T follicular helper cell (primary cell): ENCODE results near the gene ROBO2.

Source experiments
- DNase-seq: peaks from one replicate; pipeline ENCODE4 v3.0.0-alpha.2; 2020; ENCODE audit warnings: low read depth

Gene ROBO2

DNA sequence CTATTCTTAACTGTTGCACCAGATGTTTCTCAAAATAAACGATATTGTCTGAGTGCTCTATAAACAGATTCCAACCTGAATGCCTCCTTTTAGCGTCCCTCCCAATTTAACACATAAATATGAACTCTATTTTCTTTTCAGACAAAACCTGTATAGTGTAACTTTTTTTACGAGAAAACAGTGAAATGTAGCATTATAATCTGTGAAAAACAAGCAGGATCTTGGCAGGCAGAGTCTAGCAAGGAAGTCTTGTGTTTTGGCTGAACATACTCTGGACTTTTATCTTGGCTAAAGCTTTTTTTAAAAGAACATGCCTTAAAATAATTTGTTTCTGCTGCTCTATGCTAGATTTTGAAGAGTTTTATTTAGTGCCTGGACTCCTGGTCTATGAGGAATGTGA, 150.5 kb downstream of the ROBO2 start:
- no peak for DNase-seq

DNA sequence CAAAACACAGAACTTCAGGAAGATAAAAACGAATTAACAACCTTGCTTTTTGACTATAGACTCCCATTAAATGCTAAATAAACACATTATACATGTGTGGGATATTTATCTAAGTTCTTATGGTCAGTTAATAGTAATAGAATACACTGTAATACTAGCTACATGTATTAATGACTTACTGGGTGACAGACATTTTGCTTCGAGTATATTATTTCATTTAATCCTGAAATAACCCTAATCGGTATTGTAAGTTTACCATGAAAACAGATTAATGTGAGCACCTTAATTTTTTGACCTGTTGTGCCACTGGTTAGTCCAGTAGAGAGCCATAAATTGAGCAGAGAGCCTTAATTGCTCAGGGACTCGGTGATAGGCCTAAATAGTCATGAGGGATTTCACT, 151.1 kb downstream of the ROBO2 start:
- DNase-seq, result no peak

DNA sequence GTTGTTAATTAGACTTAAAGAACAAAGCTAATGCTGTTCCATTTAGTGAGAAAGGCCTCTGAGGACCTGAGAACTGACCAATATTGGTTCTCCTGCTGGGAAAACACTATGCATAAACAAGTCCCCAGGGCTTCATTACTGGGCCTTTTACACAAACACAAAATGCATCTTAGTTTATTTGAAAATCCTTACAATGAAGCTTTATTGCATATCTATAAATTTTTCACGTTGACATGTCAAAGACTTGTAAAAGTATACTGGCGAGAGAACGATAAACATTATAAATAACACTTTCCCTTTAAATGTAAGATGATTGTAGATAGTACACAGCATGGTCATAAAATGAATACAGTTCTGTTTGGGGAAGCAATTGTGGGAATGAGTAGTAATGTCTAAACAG, 151.7 kb downstream of the ROBO2 start:
- DNase-seq, result no peak

DNA sequence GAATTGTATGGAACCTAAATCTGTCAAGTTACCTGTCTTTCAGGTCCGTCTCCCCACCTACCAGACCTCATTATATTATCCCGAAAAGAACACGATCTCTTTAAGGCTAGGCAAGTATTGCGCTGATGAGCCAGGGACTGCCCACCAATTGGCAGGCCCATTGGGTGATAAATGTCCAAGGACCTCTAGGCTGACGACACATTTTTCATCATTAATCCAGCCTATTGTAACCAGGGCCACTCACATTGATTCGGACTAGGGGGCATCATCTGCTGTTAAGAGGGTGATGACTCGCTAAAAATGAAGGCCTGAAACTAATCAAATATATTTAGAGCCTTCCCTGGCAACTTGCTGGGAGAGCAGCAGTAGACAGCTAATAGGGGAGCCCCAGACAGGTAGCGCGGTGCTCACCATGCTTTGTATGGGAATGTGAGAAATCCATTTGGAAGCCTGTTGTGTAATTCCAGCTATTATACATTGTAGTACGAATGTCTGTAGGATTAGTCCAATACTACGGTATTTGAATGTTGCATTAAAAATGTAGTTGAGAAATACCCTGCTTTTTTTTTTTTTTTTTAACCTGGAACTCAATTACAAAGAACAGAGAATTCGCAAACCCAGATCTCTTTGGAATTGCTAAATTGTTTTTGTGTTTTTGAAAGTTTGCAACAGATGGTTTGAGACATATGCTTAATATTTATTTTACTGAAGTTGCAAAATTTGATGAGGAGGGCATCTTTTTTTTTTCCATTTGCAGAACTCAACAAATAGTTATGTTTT, 156.1 kb downstream of the ROBO2 start:
- no peak for DNase-seq

DNA sequence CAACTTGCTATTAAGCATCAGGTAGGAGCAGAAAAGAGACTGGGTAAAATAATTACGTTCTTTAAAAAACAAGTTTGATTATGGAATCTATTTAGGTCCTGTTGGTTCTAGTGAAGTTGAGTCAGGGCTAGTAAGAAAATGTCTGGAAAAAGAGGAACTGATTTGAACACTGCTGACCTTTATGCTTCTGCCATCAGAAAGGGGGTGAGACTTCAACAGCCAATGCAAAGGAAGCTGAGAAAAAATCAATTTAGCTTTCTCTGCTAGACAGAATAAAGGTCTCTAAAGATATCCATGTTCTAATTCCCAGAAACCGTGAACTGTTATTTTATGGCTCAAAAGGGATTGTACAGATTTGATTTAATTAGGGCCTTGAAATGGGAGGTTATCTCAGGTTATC, 157.5 kb downstream of the ROBO2 start:
- no peak for DNase-seq

DNA sequence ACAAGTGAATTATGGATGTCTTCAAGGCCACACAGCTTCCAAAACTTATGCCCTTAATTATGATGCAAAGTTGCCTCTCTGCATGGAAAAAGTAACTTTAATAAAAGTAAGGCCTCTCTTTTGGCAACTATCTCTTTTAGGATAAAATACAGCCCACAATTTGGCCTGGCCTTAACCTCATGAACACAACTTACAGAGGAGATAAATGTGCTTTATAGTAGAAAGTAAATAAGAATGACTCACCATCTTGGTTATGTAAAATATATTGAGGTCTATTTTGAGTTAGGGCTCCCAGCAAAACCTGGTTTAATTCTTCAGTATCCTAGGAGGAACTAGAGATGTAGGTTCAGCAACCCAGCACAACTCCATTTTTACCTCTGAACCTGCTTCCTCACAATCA, 164.0 kb downstream of the ROBO2 start:
- no peak for DNase-seq

DNA sequence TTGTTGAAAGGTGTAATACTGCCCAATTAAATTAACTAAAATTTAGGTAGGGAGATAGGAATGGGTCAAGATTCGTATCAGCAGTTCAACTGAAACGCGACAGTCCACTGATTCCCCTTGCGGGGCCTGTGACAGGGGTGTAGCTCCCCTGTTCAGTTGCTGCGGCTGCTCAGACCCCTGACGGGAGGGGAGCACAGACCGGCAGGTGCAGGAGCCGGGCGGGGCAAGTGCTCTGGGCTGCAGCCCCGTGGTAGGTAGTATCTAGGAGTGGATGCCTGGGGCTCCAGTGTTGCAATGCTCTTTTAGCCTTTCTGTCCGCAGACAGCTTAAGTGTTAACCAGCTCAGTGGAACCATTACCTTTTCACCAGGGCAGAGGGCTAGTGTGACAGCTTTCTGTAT, 164.9 kb downstream of the ROBO2 start:
- no peak for DNase-seq

DNA sequence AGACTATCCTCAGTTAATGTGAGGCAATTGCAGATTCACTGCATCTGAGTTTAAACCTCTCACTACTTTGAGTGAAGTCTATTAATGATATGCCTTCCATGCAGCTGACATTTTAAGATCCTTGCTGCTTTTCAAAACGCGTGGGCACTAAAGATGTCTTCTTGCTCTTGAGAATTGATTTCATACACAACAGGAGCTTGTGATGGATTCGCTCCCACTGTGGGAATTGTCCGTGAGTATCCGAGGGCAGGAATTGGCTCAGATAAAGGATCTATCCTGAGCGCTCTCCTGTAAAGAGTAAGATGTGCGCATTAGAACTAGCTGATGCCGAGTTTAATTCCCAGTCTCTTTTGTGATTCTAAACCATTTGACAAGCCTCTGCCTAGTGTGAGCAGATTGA, 167.9 kb downstream of the ROBO2 start:
- no peak for DNase-seq

DNA sequence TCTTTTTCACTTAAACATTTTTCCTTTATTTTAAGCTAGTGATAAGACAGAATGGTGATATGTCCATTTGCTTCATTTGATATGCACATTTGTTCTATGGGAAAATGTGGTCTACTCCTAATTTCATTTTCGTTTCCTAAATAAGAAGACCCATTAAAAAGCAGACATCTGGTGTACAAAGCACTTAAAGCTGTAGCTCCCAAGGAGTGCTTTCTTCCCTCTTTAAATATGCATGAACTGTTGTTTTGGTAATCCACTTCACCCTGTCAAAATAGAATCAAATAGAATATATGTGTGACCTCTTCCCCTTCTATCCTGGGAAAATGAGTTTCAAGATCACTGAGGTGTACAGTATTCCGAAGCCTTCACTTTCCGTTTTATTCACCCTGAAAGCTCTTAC, 182.8 kb downstream of the ROBO2 start:
- no peak for DNase-seq

DNA sequence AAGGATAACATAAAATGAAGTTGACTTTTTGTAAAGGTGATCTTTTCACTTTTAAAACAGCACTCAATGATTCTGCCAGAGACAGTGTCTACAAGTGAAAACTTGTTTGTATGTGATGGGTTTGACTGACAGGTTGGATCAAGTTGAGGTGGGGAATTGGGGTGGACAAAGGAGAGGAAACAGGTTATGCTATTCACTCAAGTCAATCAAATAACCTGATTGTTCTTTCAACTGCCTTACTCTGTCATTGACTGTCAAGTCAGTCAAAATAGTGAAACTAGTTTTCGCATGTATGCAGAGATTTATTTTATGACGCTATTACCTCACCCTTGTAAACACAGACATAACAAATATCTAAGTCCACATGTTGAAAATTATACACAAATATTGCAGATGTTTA, 187.7 kb downstream of the ROBO2 start:
- no peak for DNase-seq

DNA sequence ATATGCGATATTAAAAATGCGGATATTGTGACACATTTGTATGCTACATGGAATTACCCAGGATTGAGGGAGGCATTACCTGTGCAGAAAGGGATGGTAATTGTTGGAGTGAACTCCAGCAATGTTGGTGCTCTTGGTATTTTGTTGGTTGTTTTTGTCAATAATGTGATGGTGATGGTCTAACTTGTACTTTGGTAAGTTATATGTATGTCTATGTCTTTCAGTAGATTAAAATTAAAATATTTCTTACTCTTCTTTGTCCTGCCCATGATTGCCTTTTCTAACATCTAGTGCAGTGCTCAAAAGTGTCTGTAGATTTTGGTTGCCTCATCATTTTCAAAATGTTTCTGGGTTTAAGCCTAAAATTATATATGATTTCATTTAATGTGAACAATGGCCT, 192.7 kb downstream of the ROBO2 start:
- DNase-seq, result no peak

DNA sequence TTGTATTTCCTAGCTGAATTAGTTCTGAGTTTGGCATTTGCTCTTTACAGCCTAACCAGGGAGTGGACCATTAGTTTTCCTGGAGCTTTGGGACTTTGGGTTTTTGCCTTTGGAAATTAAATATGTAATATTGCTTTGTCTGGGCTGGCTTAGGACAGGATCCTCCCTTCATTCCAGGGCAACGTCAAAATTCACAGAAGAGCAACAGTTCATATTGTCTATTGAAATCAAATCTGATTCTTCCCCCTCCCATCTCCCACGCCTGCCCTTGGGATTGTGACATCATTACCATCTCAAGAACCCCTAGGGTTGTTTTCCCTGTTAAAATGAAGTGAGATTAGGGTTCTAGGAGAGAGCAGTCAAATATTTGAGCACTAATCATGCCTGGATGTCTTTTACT, 194.1 kb downstream of the ROBO2 start:
- no peak for DNase-seq

DNA sequence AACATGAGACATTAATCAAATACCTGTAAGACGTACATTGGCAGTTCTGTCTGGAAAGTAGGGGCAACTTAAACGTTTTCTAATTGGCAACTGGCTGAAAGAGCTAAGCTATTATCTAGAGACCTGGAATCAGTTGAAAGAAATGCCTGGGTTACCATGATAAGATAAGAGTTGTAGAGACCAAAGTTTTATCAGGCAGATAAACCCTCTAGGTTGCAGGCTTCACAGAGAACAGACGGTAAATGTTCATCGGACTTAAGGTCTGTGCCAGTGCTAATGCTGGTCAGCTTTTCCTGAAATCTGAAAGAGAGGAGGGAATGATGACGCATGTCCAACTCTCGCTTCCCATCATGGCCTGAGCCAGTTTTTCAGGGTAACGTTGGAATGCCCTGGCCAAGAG, 196.2 kb downstream of the ROBO2 start:
- DNase-seq, result no peak

DNA sequence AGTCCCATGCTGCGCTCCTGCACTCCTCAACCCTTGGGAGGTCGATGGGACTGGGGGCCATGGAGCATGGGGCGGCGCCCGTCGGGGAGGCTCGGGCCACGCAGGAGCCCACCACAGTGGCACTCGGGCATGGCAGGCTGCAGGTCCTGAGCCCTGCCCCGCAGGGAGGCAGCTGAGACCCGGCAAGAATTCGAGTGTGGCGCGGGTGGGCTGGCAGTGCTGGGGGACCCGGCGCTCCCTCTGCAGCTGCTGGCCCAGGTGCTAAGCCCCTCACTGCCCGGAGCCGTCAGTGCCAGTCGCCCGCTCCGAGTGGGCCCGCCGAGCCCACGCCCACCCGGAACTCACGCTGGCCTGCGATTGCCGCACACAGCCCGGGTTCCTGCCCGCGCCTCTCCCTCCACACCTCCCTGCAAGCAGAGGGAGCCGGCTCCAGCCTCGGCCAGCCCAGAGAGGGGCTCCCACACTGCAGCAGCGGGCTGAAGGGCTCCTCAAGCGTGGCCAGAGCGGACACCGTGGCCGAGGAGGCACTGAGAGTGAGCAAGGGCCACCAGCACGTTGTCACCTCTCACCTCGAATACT, 200.3 kb downstream of the ROBO2 start:
- DNase-seq, result no peak

DNA sequence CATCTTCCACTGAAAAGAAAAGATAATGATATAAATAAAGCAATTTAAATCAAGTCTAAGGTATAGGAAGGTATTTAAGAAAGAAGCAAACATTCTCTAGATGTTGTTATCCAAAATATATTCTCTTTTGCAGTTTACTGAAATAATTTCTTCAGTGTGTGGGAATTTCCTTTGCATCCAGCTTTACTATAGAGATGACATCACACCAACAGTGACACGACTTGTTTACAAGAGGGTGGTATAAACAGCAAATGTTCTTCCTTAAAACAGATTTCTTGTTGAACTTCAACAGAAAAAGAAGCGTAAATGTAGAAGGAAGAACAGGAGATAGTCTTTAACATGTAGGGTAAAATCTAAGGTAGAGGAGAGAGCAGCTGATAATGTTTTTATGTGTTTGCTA, 202.5 kb downstream of the ROBO2 start:
- DNase-seq, result no peak

DNA sequence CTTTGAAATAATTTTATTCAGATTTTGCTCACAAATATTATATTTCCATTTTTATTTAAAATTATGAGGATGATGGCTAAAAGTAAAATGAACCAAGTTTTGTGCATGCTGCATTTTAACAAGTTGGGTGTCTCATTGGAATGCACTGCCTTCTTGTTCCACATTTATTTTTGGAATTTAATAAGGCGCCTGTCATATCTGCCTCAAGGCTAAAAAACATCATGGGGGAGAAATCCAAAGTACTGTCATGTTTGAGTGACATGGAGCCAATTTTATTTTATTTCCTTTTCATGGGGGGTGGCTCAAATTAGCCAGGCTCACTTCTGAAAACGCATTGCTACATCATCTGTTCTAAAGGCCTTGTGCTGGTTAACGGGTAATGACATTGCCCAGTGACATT, 205.1 kb downstream of the ROBO2 start:
- DNase-seq, result no peak

DNA sequence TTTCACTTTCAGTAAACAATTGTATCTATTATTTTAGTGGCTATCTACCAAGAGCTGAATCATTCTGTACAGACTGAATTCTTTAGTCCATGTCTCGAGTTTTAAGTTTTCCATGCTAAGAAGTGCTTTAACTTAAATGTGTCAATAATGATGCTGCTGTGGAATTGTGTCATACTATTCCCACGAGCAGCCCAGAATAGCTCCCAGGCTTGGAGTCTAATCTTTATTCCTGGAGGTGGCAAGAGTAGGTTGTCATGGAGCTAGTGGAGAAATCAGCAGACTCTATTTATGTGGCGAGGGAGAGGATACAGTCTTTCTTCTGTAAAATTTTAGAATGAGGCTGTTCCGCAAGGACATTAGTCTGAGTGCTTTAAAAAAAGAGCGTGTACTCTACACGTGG, 207.2 kb downstream of the ROBO2 start:
- DNase-seq, result no peak

DNA sequence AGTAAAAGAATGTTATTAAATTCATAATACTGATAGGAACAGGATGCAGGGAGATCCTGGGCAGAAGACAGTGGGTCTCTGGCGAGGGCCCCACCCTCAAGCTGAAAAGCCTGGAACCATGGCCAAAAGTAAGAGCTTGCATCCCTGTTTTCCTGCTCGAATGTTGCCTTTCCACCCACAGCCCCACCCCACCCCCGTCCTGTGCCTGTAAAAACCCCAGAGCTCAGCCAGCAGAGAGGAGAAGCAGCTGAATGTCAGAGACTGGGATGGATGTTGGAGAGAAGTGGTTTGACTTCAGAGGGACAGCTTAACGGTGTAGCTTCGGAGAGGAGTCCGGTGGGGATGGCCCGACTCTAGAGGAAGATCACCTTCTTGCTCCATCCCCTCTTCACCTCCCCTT, 207.9 kb downstream of the ROBO2 start:
- DNase-seq, result no peak

DNA sequence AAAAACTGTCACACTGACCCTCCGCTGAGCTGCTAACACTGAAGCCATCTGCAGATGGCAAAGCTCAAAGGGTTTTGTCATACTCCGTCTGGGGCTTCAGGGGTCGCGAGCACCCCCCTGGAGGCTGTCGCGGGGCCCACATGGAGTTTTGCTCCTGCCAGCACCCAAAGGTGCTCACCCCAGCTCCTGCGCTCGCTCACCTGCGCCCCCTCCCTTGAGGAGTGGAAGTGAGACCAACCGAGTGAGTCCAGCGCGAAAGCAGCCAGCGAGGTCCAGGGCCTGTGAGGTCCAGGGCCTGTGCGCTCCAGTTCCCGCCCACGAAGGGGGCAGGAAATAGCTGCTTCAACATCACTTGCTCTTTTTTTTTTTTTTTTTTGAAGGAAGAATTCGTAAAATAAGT, 208.5 kb downstream of the ROBO2 start:
- no peak for DNase-seq

DNA sequence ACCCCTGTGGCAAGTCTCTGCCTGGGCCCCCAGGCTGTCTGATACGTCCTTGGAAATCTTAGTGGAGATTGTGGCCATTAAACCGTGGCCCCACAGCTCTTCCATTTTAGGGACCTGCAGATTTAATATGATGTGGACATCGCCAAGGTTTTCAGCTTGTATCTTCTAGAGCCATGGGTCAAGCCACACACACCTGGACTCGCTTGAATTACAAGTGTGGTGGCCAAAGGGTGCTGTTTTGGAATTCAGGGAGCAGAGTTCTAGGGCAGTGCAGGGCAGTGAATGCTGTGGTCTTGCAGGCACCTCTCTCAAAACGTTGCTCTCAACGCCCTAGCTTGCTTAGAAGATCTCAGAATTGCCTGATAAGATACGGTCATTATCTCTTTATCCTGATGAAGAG, 211.2 kb downstream of the ROBO2 start:
- DNase-seq, result no peak

DNA sequence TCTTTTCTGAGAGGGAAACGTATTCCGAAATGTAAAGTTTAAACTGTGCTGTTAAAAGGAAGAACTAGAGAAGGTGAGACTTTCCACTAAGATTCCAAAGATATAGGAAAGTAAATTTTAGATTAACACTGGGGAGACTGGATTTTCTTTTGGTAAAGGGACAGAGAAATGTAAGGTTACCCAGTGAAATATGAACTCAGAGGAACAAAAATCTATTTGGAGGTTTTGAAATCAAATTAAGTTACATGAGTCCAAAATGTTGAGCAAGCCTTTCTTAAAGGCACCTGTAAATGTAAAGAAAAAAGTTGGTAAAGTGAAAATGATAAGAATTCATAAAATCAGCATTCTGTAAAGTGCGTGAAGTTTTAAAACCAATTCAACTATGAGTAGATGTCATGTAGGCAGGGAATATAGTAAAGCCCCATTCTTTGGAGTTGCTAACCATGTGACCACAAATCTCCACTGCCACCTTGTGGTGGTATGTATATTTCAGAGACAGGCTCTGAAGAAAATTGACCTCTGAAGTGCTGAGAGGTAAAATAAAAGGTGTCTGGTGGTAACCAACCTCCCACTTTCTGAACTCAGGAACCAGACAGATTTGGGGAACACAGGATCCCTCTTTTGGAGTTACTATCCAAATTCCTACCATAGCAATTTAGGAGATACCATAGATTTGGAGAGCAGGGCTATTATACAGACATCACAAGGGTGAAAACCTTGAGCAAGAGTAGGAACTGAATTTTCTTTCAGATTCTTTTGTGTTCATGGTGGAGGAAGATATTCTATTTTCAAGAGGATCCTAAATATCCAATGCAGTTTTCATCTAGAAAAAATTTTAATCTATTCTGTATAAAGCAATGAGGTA, 215.3 kb downstream of the ROBO2 start:
- no peak for DNase-seq

DNA sequence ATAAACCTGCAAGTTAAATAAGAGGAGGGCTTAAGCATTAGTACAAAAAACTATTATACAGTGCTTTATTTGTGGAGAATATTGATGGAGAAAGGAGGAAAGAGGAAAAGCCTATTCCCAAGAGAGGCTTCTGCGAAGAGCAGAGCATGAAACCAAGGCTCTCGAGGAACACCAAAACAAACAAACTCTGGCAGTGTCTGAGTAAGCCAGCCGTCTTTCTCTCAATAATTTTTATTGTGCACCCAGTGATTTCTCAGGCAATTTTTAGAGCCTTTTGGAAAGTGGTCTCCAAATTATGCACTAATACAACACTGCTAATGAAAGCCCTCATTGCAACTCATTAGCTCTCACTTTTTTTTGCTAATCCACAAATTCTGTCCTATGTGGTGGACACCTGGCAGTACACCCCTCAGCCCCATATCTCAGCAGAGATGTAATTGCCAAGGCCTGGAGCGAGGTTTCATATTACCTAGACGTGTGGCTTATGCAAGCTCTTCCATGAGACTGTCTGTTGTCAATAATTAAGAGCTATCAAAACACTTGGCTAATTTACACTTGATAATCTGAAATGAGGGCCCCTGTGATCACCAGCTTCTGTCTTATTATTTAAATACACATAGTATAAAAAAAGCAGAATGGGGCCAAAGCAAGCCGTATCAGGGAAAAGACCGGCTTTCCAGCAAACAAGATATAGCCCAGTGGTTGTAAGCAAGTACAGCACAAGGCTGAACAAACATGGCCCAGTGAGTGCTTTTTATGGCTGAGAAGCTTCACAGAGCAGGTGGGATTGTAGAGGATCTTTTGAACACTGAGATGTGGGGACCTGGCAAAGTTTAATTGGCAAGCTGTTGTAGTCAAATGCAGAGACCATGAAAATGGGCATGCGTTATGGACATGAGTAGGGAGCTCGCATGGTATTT, 216.9 kb downstream of the ROBO2 start:
- no peak for DNase-seq
